Brain microvascular endothelial cell (primary cell): Measurements from ENCODE around the gene OR10G4.
"Not testable (repeated sequence)": the region's sequence is repeated elsewhere in the genome, so short reads cannot be mapped to it uniquely, and the experiment has no call there.

Source experiments
- DNase-seq: peaks from one replicate; pipeline ENCODE4 v3.0.0-alpha.2; 2020
- H3K27ac ChIP-seq: fragments of 250-450 bp; sonication (Bioruptor Pico); 2 replicates; pipeline ENCODE4 v1.5.1; 2020; ENCODE audit warnings: mild to moderate bottlenecking, moderate library complexity
- H3K27me3 ChIP-seq: fragments of 250-450 bp; sonication (Bioruptor Pico); replicated peaks from 2 replicates; pipeline ENCODE4 v1.5.1; 2020; ENCODE audit warnings: mild to moderate bottlenecking
- H3K36me3 ChIP-seq: fragments of 250-450 bp; sonication (Bioruptor Pico); replicated peaks from 2 replicates; pipeline ENCODE4 v1.5.1; 2020; ENCODE audit warnings: mild to moderate bottlenecking
- H3K4me3 ChIP-seq: 2 replicates; pipeline ENCODE4 v1.5.1; 2011; ENCODE audit warnings: low read depth, mild to moderate bottlenecking, control low read depth, low read length, moderate library complexity
- in situ Hi-C: cut with HindIII; loops from 2 replicates; pipeline ENCODE4 v1.10.0; 2017; ENCODE audit warnings: low sequenced_read_pairs, low pct_ligation_motif_present
- TF ChIP-seq, protein P1 (sequence below): IDR thresholded peaks from 2 replicates; pipeline ENCODE4 v1.5.1; 2011; ENCODE audit warnings: low read depth, mild to moderate bottlenecking, moderate library complexity, low read length, control low read depth, inconsistent platforms; ENCODE audit errors: missing control alignments

Gene OR10G4

DNA sequence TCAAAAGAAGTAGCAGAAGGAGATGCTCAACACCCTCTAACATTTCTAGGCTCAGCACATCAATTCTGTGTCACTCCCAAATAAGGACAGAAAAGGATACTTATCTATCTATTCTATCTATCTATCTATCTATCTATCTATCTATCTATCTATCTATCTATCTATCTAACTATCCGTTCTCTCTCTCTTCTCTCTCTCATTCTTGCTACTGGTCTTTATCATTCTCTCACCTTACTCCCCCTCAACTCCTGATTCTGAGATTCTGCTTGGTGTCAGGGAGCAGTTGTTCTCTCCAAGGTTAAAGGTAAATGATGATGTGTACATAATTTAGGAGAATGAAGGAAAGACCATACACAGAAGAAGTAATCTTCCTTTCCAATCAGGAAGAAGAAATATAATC is 17.7 kb upstream of the OR10G4 start, which contains the start of gene OR10G6:
Gene OR10G6 (minus strand): TSS at position 43 of the 400 bp plus-strand sequence. CDS start 0 bp downstream, at position 43.
- no peak within 1 kb of the TSS for H3K4me3 ChIP-seq
- DNase-seq, result no peak
- in situ Hi-C loops, result no loop called here
- no peaks in the 10 kb centered on the region for H3K27me3 ChIP-seq
- TF ChIP-seq, protein P1, sequence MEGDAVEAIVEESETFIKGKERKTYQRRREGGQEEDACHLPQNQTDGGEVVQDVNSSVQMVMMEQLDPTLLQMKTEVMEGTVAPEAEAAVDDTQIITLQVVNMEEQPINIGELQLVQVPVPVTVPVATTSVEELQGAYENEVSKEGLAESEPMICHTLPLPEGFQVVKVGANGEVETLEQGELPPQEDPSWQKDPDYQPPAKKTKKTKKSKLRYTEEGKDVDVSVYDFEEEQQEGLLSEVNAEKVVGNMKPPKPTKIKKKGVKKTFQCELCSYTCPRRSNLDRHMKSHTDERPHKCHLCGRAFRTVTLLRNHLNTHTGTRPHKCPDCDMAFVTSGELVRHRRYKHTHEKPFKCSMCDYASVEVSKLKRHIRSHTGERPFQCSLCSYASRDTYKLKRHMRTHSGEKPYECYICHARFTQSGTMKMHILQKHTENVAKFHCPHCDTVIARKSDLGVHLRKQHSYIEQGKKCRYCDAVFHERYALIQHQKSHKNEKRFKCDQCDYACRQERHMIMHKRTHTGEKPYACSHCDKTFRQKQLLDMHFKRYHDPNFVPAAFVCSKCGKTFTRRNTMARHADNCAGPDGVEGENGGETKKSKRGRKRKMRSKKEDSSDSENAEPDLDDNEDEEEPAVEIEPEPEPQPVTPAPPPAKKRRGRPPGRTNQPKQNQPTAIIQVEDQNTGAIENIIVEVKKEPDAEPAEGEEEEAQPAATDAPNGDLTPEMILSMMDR, result no peak
- no peak within 1 kb of the TSS for H3K27ac ChIP-seq
- no peaks in the 10 kb centered on the region for H3K36me3 ChIP-seq

GRCh38 chr11:124015837-124016236 is 3.0 kb downstream of the OR10G4 start:
- H3K4me3 ChIP-seq, H3K36me3 ChIP-seq, in situ Hi-C loops, H3K27ac ChIP-seq, DNase-seq, H3K27me3 ChIP-seq: not testable (repeated sequence)

GRCh38 chr11:124026498-124026897 is 13.7 kb downstream of the OR10G4 start, which contains the start of gene OR10G8:
TSS of gene OR10G8 (plus strand) at chr11:124026798. CDS start at chr11:124029623, 2,825 bp downstream.
- in situ Hi-C loops, result no loop called here
- no peak for DNase-seq
- Histone ChIP-seq H3K27me3 (no peaks in the 10 kb centered on the region), H3K36me3 (no peaks in the 10 kb centered on the region), H3K4me3 (no peak within 1 kb of the TSS), H3K27ac (no peak within 1 kb of the TSS)
- TF ChIP-seq, protein P1, result no peak

GRCh38 chr11:124036666-124037065 is 23.9 kb downstream of the OR10G4 start:
- in situ Hi-C loops, result no loop called here
- no peak for DNase-seq
- no peaks in the 10 kb centered on the region for H3K27me3 ChIP-seq
- H3K4me3 ChIP-seq, result no peak overlapping the region
- H3K36me3 ChIP-seq, result no peaks in the 10 kb centered on the region
- no peak overlapping the region for H3K27ac ChIP-seq
- TF ChIP-seq, protein P1, result no peak

- Histone ChIP-seq H3K27ac (no peak overlapping the region), H3K4me3 (no peak overlapping the region), H3K36me3 (no peaks in the 10 kb centered on the region), H3K27me3 (no peaks in the 10 kb centered on the region)
- in situ Hi-C loops, result no loop called here
- TF ChIP-seq, protein P1, result no peak
- no peak for DNase-seq
These were observed 26.8 kb downstream of the OR10G4 start for GRCh38 chr11:124039557-124039956.

DNA sequence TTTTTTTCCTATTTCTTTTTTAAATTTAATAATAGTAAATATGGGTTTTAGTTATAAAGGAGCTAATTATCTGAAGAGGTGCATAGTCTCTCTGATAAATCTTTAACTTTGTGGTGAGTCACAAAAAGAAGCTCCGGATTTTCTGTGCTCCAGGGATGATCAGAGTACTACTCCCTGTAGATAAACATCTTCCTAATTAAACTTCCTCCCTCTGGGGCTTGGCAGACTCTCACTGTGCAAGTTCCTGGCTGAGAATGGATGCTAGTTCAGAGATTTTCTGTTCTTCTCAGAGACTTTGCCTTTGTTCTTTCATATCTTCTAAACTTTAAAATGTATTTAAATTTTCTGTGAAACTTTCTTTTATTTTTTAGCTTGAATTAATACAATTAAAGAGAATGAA is 28.5 kb downstream of the OR10G4 start, which contains the start of gene OR10G7:
Gene OR10G7 (minus strand): TSS at position 72 of the 400 bp plus-strand sequence. CDS start 2,324 bp downstream, outside the sequence.
- in situ Hi-C loops, result no loop called here
- no peak for DNase-seq
- no peak within 1 kb of the TSS for H3K27ac ChIP-seq
- H3K4me3 ChIP-seq, result no peak within 1 kb of the TSS
- H3K27me3 ChIP-seq, result no peaks in the 10 kb centered on the region
- TF ChIP-seq, protein P1, result no peak
- H3K36me3 ChIP-seq, result no peaks in the 10 kb centered on the region
